HL-60 (cell line): ENCODE results near the gene SNW1.

Experiments used
- DNase-seq, 2 experiments: peaks; one replicate each; pipeline ENCODE4 v3.0.0-alpha.2; 2010 to 2020; ENCODE audit warnings: low read depth in 1 of 2, low spot score in 1 of 2
- H3K27ac ChIP-seq: fragments of 250-450 bp; sonication (Bioruptor Pico); replicated peaks from 2 replicates; pipeline ENCODE4 v1.5.1; 2020; ENCODE audit warnings: mild to moderate bottlenecking, moderate library complexity
- H3K27me3 ChIP-seq: fragments of 250-450 bp; sonication (Bioruptor Pico); 2 replicates; pipeline ENCODE4 v1.5.1; 2021; ENCODE audit warnings: mild to moderate bottlenecking, moderate library complexity; ENCODE audit not compliant: insufficient read depth, poor library complexity, severe bottlenecking
- H3K4me3 ChIP-seq: replicated peaks from 2 replicates; pipeline ENCODE4 v1.5.1; 2011; ENCODE audit warnings: mild to moderate bottlenecking, control low read depth, low read length; ENCODE audit not compliant: insufficient read depth
- GABPA ChIP-seq: IDR thresholded peaks from 2 replicates; pipeline ENCODE4 v1.6.1; 2012; ENCODE audit warnings: low read depth
- POLR2AphosphoS5 ChIP-seq: IDR thresholded peaks from 2 replicates; pipeline ENCODE4 v1.6.1; 2012; ENCODE audit warnings: low read depth
- SPI1 ChIP-seq: IDR thresholded peaks from 2 replicates; pipeline ENCODE4 v1.6.1; 2012; ENCODE audit warnings: low read depth, mild to moderate bottlenecking, borderline replicate concordance
- TF ChIP-seq, protein P1 (sequence below): IDR thresholded peaks from one replicate; pipeline ENCODE4 v1.5.1; 2011; ENCODE audit warnings: low read length, control low read depth, inconsistent platforms; ENCODE audit not compliant: insufficient read depth
- TF ChIP-seq, protein P2 (sequence below): IDR thresholded peaks from 2 replicates; pipeline ENCODE4 v1.6.1; 2012; ENCODE audit warnings: low read depth; ENCODE audit not compliant: insufficient replicate concordance

Gene SNW1

DNA sequence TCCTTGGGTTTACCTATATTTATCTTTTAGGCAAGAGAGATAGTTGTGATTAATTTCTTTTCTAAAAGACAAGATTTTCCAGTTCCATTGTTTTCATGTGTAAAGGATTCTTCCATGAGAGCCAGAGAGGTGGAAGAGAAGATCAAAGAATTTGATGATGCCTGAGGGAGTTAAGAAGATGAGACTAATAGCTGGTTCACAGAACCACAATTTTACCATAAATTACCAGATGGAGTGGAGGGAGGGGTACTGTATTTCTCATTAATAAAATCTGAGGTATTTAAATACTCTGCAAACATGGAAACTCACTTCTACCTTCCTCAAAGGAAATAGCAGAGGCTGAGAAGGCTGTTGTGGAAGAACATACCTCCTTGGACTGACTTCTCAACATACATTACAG is 87.8 kb downstream of the SNW1 start:
- TF ChIP-seq GABPA = no peak
- TF ChIP-seq, protein P1, sequence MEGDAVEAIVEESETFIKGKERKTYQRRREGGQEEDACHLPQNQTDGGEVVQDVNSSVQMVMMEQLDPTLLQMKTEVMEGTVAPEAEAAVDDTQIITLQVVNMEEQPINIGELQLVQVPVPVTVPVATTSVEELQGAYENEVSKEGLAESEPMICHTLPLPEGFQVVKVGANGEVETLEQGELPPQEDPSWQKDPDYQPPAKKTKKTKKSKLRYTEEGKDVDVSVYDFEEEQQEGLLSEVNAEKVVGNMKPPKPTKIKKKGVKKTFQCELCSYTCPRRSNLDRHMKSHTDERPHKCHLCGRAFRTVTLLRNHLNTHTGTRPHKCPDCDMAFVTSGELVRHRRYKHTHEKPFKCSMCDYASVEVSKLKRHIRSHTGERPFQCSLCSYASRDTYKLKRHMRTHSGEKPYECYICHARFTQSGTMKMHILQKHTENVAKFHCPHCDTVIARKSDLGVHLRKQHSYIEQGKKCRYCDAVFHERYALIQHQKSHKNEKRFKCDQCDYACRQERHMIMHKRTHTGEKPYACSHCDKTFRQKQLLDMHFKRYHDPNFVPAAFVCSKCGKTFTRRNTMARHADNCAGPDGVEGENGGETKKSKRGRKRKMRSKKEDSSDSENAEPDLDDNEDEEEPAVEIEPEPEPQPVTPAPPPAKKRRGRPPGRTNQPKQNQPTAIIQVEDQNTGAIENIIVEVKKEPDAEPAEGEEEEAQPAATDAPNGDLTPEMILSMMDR = no peak
- TF ChIP-seq, protein P2, sequence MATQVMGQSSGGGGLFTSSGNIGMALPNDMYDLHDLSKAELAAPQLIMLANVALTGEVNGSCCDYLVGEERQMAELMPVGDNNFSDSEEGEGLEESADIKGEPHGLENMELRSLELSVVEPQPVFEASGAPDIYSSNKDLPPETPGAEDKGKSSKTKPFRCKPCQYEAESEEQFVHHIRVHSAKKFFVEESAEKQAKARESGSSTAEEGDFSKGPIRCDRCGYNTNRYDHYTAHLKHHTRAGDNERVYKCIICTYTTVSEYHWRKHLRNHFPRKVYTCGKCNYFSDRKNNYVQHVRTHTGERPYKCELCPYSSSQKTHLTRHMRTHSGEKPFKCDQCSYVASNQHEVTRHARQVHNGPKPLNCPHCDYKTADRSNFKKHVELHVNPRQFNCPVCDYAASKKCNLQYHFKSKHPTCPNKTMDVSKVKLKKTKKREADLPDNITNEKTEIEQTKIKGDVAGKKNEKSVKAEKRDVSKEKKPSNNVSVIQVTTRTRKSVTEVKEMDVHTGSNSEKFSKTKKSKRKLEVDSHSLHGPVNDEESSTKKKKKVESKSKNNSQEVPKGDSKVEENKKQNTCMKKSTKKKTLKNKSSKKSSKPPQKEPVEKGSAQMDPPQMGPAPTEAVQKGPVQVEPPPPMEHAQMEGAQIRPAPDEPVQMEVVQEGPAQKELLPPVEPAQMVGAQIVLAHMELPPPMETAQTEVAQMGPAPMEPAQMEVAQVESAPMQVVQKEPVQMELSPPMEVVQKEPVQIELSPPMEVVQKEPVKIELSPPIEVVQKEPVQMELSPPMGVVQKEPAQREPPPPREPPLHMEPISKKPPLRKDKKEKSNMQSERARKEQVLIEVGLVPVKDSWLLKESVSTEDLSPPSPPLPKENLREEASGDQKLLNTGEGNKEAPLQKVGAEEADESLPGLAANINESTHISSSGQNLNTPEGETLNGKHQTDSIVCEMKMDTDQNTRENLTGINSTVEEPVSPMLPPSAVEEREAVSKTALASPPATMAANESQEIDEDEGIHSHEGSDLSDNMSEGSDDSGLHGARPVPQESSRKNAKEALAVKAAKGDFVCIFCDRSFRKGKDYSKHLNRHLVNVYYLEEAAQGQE = no peak
- TF ChIP-seq POLR2AphosphoS5 = no peak
- TF ChIP-seq SPI1 = no peak
- Histone ChIP-seq H3K27me3 (no peaks in the 10 kb centered on the region), H3K27ac (no peak overlapping the region), H3K4me3 (no peak overlapping the region)
- DNase-seq = no peak
